Esophagus (tissue), 2 donors: ENCODE data around the gene WDR54. TPM values are rescaled to one million over a fixed set of nuclear protein-coding genes. Genes with fewer than 3 reads are reported as not detected.

Experiments
- H3K27ac ChIP-seq, 2 donors: one replicate each; pipeline ENCODE4 v1.5.1; 2013; ENCODE audit warnings: low read depth in 2 of 2, mild to moderate bottlenecking in 2 of 2, inconsistent platforms in 1 of 2, low read length in 1 of 2, moderate library complexity in 1 of 2
- H3K27me3 ChIP-seq, 2 donors: one replicate each; pipeline ENCODE4 v1.6.1; 2013; ENCODE audit warnings: low read length in 2 of 2, control low read depth in 1 of 2, mild to moderate bottlenecking in 1 of 2; ENCODE audit not compliant: insufficient read depth in 2 of 2, control insufficient read depth in 1 of 2
- H3K36me3 ChIP-seq, 2 donors: one replicate each; pipeline ENCODE4 v1.6.1; 2013; ENCODE audit warnings: low read length in 1 of 2; ENCODE audit not compliant: control insufficient read depth in 2 of 2, insufficient read depth in 2 of 2
- H3K4me1 ChIP-seq, 2 donors: one replicate each; pipeline ENCODE4 v1.6.1; 2013; ENCODE audit warnings: low read length in 1 of 2; ENCODE audit not compliant: control insufficient read depth in 2 of 2, insufficient read depth in 2 of 2
- H3K4me3 ChIP-seq, 2 donors: one replicate each; pipeline ENCODE4 v1.5.1; 2013; ENCODE audit warnings: low read length in 2 of 2, mild to moderate bottlenecking in 2 of 2, low read depth in 1 of 2, moderate library complexity in 1 of 2
- H3K9me3 ChIP-seq, 2 donors: one replicate each; pipeline ENCODE4 v1.6.1; 2013; ENCODE audit warnings: mild to moderate bottlenecking in 2 of 2, low read depth in 1 of 2, low read length in 1 of 2, moderate library complexity in 1 of 2; ENCODE audit not compliant: control insufficient read depth in 2 of 2, insufficient read depth in 1 of 2
- WGBS, 2 donors: extraction: QIAGEN DNeasy Blood & Tissue Kit; methylation state at CpG; one replicate each; pipeline ENCODE4 v1.1.7; 2013; 5-methylcytosine and 5-hydroxymethylcytosine counted together
- polyA plus RNA-seq, 2 donors: library from polyadenylated mRNA; stranded (reverse); fragments of 200-250 nt; gene quantifications; one replicate each; pipeline ENCODE4 v1.2.3, GENCODE V29; 2013
- donor health status: healthy with polysubstance abuse.
- donor health status: Bipolar disorder and iron deficiency.

WDR54 gene
- polyA plus RNA-seq, 2 donors = 3.5 to 5.4 TPM

- peaks cover 0 to 8% of the 10 kb centered on the region in 2 donors for H3K4me1 ChIP-seq
- 76 to 77% methylated on average over 5 of the region's 5 CpGs for WGBS, 2 donors
These were observed 3.5 kb downstream of the WDR54 start for GRCh38 chr2:74424995-74425406.

GRCh38 chr2:74425523-74425922, 4.0 kb downstream of the WDR54 start:
- H3K4me1 ChIP-seq = peaks cover 0 to 8% of the 10 kb centered on the region in 2 donors
- no peaks in the 10 kb centered on the region for H3K27me3 ChIP-seq
- no peaks in the 10 kb centered on the region for H3K9me3 ChIP-seq
- H3K36me3 ChIP-seq = peaks cover 7 to 13% of the 10 kb centered on the region in 2 donors
- no peak overlapping the region for H3K4me3 ChIP-seq
- H3K27ac ChIP-seq = peak overlapping the region in 1 of 2 donors; percentile 3
- 55 to 74% methylated on average over 7 of the region's 7 CpGs for WGBS, 2 donors

More at GRCh38 chr2:74424995-74425406, 3.5 kb downstream of the WDR54 start:
- no peak overlapping the region for H3K4me3 ChIP-seq
- H3K27ac ChIP-seq = peak overlapping the region in 1 of 2 donors; percentile 3
- peaks cover 7 to 13% of the 10 kb centered on the region in 2 donors for H3K36me3 ChIP-seq
- H3K27me3 ChIP-seq = no peaks in the 10 kb centered on the region
- H3K9me3 ChIP-seq = no peaks in the 10 kb centered on the region

DNA sequence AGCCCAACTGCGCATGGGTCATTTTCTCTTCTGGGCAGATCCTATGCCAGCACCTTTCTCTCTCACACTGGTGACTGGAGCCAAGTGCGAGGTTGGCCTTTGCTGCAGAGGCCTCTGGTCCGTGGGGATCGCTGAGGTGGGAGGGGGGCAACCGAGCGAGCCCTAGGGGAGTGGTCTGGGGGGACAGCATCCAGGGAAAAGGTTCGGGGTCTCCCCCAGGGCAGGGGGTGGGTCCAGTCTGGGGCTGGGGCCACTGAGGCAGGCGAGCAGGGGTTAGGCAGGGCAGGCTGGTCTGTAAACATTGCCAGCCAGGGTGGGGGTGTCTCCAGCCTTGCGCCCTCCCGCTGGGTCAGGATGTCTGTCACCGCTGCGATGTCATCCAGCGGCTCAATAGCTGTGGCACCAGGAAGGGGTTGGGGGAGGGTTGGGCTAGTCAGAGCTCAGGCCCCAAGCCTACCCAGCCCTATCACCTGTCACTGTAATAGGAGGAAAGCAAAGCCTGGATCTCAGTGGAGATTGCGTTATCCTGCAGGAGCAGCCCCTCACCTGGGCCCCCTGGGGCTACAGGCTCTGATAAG, 4.7 kb downstream of the WDR54 start:
- no peaks in the 10 kb centered on the region for H3K9me3 ChIP-seq
- peaks cover 0 to 8% of the 10 kb centered on the region in 2 donors for H3K4me1 ChIP-seq
- no peak overlapping the region for H3K27ac ChIP-seq
- 81 to 84% methylated on average over 14 of the region's 14 CpGs for WGBS, 2 donors
- no peaks in the 10 kb centered on the region for H3K27me3 ChIP-seq
- no peak overlapping the region for H3K4me3 ChIP-seq
- peaks cover 7 to 13% of the 10 kb centered on the region in 2 donors for H3K36me3 ChIP-seq

- Histone ChIP-seq H3K27ac (no peak overlapping the region), H3K4me3 (no peak overlapping the region), H3K27me3 (no peaks in the 10 kb centered on the region), H3K9me3 (no peaks in the 10 kb centered on the region), H3K4me1 (no peaks in the 10 kb centered on the region), H3K36me3 (peaks cover 10 to 16% of the 10 kb centered on the region in 2 donors)
- 78 to 82% methylated on average over 3 of the region's 3 CpGs for WGBS, 2 donors
These were observed 6.0 kb downstream of the WDR54 start for GRCh38 chr2:74427551-74427950.

- no peaks in the 10 kb centered on the region for H3K27me3 ChIP-seq
- H3K36me3 ChIP-seq = peaks cover 10 to 16% of the 10 kb centered on the region in 2 donors
- WGBS, 2 donors = 80 to 86% methylated on average over 5 of the region's 5 CpGs
- no peaks in the 10 kb centered on the region for H3K9me3 ChIP-seq
- H3K27ac ChIP-seq = no peak overlapping the region
- H3K4me3 ChIP-seq = no peak overlapping the region
- H3K4me1 ChIP-seq = no peaks in the 10 kb centered on the region
These were observed 7.1 kb downstream of the WDR54 start for GRCh38 chr2:74428675-74429074.

DNA sequence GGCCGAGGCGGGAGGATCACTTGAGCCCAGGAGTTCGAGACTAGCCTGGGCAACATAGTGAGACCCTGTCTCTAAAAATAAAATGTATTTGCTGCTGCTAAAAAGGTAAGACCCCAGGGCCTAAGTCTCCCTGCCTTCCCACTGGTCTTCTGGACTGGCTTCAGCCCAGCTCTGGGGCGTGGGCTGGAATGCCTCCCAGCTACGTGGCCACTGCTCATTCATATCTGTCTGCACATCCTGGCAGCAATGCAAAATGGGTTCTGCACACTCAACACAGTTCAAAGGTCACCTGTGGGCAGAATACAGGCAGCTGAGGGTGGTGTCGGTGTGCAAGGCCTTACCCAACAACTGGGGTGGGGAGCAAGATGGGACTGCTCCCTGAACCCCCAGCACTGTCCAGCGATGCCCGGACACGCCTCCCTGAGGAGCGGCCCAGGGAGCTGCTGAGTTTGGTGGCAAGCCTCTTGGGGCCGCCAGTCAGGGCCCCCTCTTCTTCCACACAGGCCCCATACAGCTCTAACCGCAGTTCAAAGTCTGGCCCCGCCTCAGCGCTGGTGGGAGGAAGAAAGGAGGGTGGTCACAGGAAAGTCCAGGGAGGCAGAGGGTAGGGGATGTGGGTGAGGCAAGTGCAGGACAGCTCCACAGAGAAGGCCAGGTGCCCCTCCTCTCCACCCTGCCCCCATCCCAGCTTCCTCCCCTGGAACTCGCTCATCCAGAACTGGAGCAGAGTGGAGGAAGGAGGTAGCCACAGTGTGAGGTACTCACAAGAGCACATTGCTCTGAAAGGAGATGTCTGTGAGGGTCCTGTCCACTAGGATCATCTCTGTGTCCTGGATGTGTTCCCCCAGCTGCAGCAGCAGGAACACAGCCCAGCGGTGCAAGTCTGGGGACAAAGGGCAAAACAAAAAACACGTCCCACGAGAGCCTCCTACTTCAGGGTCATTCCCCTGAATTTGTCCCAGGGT, 8.2 kb downstream of the WDR54 start:
- Histone ChIP-seq H3K36me3 (peaks cover 10 to 16% of the 10 kb centered on the region in 2 donors), H3K27me3 (no peaks in the 10 kb centered on the region), H3K4me3 (no peak overlapping the region), H3K4me1 (no peaks in the 10 kb centered on the region), H3K27ac (no peak overlapping the region), H3K9me3 (no peaks in the 10 kb centered on the region)
- 76 to 88% methylated on average over 18 of the region's 18 CpGs for WGBS, 2 donors

DNA sequence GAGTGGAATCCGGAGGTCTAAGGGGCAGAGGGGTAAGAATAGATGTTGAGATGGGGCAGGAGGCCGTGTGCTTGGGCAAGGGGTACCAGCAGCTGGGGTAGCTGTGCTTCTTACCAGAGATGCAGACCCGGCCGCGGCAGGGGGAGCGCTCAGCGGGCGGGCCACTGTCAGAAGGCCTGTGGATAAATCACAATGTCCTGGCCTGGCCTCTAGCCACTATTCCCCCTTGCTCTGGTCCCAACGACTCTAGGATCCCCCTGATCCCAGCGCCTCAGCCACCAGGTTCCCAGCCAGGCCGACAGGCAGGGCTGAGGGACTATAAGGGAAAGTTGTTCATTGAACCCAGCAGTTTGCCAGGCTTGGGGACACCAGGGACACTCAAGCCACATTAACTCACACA, 9.0 kb downstream of the WDR54 start:
- 85 to 90% methylated on average over 11 of the region's 11 CpGs for WGBS, 2 donors
- Histone ChIP-seq H3K9me3 (no peaks in the 10 kb centered on the region), H3K36me3 (peaks cover 10 to 16% of the 10 kb centered on the region in 2 donors), H3K27me3 (no peaks in the 10 kb centered on the region), H3K4me3 (no peak overlapping the region), H3K27ac (no peak overlapping the region), H3K4me1 (no peaks in the 10 kb centered on the region)

GRCh38 chr2:74436111-74436805, 14.7 kb downstream of the WDR54 start:
- Histone ChIP-seq H3K4me3 (no peak overlapping the region), H3K27me3 (no peaks in the 10 kb centered on the region), H3K27ac (no peak overlapping the region), H3K9me3 (no peaks in the 10 kb centered on the region), H3K4me1 (peaks cover 10 to 12% of the 10 kb centered on the region in 2 donors), H3K36me3 (peaks cover 3 to 9% of the 10 kb centered on the region in 2 donors)
- 81 to 82% methylated on average over 39 to 43 of the region's 43 CpGs for WGBS, 2 donors
